COLO668 (cell line): ENCODE results near the gene DMPK.
A peak's percentile ranks its signal among the peaks of the same experiment; 100 is the strongest.

ENCODE experiments used
- DNase-seq: peaks from one replicate; lab custom pipeline; 2025; ENCODE audit not compliant: unreplicated experiment; lab: John Stamatoyannopoulos, UW

Gene DMPK

DNA sequence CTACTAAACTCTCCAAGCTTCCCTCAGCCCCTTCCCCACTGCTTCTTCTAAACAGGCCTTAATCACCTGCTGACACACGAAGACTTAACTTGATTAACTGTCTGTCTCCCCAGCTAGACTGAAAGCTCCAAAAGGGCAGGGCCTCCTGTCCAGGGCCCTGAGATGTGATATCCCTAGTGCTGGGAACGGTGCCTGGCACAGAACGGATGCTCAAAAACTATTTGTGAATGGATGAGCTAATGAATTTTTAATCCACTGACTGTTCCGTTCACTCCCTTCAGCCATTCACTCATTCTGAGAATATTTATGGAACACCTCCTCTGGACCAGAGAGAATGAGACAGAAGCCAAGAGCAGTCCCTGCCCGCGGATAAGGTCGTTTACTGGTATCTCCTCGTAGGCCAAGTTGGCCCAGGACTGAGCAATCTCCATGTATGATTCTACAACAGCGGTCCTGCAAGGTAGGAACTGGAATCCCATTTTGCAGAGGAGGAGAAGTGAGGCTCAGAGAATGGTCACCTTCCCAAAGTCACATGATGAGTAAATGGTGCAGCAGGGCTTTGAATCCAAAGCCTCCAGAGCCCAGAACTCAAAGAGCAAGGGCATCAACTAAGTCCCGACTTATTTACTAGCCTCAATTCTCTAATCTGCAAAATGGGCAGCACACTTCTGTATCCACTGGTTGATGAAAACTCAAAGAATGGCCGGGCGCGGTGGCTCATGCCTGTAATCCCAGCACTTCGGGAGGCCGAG is 6.9 kb upstream of the DMPK start:
- no peak for DNase-seq

DNA sequence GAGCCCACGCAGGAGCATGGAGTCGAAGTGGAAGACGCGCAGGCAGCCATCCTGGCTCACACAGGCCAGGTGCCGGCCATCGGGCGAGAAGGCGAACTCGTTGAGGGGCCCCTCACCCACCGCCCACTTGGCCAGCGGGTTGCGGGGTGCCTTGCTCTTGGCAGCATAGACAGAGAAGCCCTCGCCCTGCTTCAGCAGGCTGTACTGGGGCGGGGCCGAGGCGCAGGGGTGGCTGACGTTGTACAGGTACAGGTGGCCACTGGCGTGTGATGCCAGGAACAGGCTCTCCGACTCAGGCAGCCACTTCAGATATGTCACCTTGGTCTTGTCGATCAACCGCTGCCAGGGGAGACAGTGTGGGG is 4.2 kb upstream of the DMPK start:
- DNase-seq, result no peak

DNA sequence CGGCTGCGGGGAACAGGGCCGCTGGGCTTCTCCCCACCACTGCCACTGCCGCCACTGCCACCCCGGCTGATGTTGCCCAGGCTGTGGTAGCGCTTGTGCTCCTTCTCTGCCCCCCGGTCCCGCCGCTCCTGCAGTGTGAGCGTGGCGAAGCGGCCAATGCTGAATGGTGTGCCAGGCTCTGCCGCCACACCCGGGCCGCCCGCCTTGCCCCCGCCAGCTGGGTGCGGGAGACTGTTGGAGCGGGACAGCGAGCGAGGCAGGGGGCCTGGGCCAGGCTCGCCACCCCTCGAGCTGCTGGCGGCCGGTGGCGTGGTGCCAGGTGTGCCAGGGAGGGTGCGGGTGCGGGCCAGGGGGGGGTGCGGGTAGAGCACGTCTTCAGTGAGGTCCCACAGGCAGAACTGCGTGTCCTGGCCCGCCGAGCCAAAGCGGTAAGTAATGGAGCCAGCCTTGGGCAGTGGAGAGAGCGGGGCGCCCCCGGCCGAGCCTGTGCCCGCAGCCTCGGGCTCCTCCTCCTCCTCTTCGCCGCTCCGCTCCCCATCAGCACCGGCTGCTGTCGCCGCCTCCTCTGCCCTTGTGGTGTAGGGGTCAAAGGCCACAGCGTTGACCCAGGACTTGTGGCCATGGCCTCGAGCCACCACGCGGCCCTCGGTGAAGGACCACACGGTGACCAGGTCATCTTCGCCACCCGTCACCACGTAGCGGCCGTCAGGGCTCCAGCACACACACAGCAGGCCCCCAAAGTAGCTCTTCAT is 3.7 kb upstream of the DMPK start:
- DNase-seq, result no peak

GRCh38 chr19:45785097-45785496 is 2.8 kb upstream of the DMPK start:
- DNase-seq, result no peak

GRCh38 chr19:45784096-45784495 is 1.8 kb upstream of the DMPK start:
- no peak for DNase-seq

- no peak for DNase-seq
Measured at GRCh38 chr19:45782820-45783785, 813 bp upstream of the DMPK start.

DNA sequence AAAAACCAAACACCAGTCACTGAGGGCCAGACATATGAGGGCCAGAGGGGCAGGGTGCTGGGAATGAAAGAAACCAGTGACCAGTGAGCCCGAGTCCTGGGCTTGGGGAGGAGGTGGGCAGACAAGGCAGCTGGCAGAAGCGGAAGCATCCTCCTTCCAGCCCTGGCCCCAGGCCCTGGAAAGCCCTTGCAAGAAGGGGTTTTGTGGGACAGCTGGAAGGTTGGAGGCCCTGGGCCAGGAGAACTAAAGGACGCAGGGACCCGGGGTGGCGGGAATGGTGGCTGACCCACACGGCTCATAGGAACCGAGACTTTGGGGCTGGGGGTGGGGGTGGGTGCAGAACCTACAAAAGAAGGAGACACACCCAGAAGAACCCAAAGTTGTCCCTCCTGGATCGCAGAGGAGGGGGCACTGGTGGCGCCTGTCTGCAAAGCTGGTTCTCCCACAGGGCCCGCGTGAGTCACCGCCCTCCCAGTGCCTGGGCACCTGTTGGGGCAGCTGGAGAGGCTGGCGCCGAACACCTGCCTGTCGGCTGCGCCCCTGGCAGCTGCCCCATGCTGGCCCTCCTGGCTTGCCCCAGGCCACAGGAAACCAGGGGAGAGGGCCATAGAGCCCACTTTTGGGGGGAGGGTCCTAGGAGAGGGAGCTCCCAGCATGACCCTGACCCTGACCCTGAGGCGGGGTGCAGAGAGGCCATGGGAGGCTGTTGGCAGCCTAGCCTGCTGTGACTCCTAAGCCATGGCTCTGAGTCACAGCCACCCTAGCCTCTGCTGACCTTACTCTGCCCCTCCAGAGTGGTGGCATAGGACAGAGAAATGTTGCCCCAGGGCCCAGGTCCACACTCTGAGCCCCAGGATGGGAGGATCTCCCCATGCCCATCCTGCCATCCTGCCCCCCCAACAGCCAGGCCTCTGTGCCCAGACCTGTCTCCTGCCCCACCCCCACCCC is 802 bp downstream of the DMPK start:
- peak; percentile 93 for DNase-seq

- DNase-seq, result no peak
Measured at GRCh38 chr19:45780448-45781213, 1.7 kb downstream of the DMPK start.

GRCh38 chr19:45780146-45780447 is 2.2 kb downstream of the DMPK start:
- DNase-seq, result peak; percentile 15

GRCh38 chr19:45779231-45780145 is 2.8 kb downstream of the DMPK start:
- DNase-seq, result peak; percentile 53

GRCh38 chr19:45778010-45778661 is 4.2 kb downstream of the DMPK start:
- no peak for DNase-seq

GRCh38 chr19:45777395-45777961 is 4.8 kb downstream of the DMPK start:
- no peak for DNase-seq

DNA sequence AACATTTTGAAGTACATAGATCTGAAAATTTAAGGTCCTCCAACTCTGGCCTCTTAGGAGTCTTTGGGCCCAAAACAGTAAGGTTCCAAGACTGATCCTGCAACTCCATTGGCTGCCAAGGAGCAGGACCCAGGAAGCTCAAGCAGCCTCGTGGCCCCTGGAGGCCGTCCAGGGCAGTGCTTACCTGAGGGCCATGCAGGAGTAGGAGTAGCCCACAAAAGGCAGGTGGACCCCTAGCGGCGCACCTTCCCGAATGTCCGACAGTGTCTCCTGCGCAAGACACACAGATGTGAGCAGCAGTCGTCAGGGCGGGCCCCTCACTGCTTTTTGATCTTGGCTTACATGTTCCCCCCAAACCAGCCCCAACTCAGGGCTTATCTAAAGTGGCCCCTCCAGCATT is 7.5 kb downstream of the DMPK start:
- DNase-seq, result peak; percentile 6

DNA sequence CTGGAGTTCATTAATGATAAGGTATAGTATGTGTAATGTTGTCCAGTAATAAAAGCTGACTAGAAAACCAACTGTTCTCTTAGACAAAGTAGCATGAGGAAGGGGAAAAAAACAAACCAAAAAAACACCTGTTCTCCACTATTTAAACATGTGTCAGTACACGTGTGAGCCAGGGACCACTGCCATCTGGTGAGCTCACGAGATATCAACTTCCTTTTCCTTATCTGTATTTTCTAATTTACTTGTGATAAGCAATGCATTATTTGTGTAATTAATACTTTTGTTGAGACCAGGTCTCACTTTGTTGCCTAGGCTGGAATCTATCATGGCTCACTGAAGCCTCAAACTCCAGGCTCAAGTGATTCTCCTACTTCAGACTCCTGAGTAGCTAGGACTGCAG is 8.9 kb downstream of the DMPK start:
- no peak for DNase-seq

DNA sequence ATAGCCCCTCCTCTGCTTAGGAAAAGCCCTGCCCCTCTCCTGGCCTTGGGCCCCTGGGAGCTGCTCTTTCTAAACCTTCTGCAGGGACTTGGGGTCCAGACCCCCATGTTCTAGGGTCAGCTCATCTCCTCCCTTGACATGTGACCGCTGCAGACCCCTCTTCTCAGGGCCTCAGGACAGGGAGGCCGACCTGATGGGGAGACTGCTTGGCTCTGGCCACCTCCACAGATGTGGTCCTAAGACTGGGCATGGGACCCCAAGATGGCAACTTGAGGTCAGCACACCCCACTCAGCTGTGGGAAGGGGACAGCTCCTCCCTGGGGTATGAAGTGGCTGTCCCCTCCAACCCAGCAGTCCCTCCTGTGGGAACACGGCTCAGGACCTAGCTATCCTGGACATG is 9.4 kb downstream of the DMPK start:
- DNase-seq, result no peak

GRCh38 chr19:45772130-45772840 is 10.0 kb downstream of the DMPK start:
- DNase-seq, result no peak

DNA sequence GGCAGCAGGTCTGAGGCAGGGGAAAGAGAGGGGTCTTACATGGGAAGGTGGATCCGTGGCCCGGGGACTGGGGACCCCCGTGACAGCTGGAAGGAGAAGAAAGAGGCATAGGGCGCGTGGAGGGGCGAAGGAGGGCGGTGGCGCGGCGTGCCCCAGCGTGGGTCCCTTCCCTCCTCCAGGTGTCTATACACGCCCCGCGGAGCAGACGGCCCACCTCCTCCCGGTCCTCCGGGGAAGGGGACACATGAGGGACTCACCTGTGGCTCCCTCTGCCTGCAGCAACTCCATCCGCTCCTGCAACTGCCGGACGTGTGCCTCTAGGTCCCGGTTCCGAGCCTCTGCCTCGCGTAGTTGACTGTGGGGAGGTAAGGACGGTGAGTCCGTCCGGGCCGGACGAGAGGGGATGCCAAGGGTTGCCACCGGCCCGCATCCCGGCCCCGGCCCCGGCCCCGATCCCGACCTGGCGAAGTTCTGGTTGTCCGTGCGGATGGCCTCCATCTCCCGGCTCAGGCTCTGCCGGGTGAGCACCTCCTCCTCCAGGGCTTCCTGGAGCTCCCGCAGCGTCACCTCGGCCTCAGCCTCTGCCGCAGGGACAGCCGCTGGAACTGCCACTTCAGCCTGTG is 10.9 kb downstream of the DMPK start:
- DNase-seq, result no peak
